ENCODE results near the gene SMYD3.

The SMYD3 gene

DNA sequence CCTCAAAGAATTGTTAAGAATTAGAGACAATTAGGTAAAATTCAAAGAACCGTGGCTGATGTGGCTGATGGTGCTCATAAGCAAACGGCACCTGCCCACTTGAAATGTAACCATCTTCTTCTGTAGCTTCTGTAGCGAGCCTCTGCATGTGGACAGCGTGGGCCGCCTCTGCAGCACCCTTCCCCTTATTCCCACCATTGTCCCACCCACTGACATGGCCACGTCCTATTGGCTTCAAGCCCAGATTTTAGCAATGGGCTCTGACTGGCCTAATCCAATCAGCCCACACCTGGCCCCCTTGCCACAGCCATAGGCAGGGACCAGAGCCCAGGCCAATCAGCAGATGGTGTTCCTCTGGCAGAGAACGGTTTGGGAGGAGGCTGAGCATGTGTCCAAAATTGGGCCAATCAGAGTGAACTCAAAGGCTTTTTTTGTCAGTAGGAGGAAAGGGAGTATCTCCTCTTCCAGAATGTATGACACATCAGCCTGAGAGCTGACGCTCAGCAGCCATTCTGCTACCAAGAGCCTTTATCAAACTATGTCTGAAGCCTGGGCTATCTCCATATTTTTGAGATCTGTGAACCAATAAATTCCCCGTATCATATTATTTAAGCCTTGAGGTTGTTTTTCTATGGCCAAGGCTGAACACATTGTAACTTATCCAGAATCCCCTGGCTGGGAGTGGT, 518.5 kb downstream of the SMYD3 start:
- peak overlapping the region in 1 of 2 experiments; percentile 65 for H3K27ac ChIP-seq (ENCODE audit: insufficient read depth in 1 of 2, low read depth in 1 of 2, low read length in 2 of 2, poor library complexity in 1 of 2, severe bottlenecking in 2 of 2)
- H3K9me3 ChIP-seq (ENCODE audit: control extremely low read depth in 1 of 5, control insufficient read depth in 4 of 5, insufficient read depth in 2 of 5, low read depth in 1 of 5, low read length in 4 of 5) = no peaks in the 10 kb centered on the region
- ChIA-PET POLR2A (no interaction called here), CTCF (no interaction called here)
- H3K4me3 ChIP-seq (ENCODE audit: control insufficient read depth in 1 of 7, extremely low read depth in 1 of 7, insufficient read depth in 4 of 7, low read depth in 2 of 7, low read length in 6 of 7) = no peak overlapping the region
- H3K36me3 ChIP-seq (ENCODE audit: control insufficient read depth in 4 of 4, insufficient read depth in 4 of 4, low read length in 3 of 4) = peaks cover 0 to 2% (median 0%) of the 10 kb centered on the region in 4 experiments
- DNase-seq = no peak
- no peaks in the 10 kb centered on the region for H3K27me3 ChIP-seq (replicated peaks in 2 of 5; ENCODE audit: control insufficient read depth in 4 of 5, insufficient read depth in 5 of 5, low read length in 4 of 5)
- WGBS (ENCODE audit: insufficient coverage) = 93% methylated on average over 6 of the region's 9 CpGs
- peaks cover 0 to 6% (median 0%) of the 10 kb centered on the region in 4 experiments for H3K4me1 ChIP-seq (ENCODE audit: control extremely low read depth in 1 of 4, control insufficient read depth in 4 of 4, insufficient read depth in 4 of 4, low read length in 3 of 4)

DNA sequence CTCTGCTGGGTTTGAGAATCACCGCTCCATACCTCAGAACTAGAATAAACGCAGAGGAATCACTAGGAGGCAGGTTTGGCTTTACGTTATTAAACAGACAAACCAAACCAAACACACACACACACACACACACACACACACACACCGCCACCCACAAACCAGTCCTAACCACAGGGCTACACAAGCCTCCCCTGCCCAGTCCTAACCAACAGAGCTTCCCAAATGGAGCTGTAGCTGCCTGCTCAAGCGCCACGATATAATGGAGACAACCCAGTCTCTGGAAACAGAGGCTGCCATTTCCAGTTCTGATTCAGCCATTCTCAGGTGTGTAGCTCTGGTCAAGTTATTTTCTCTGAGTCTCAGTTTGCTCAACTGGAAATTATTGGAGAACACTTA, 519.1 kb downstream of the SMYD3 start:
- peak overlapping the region in 1 of 2 experiments; percentile 65 for H3K27ac ChIP-seq (ENCODE audit: insufficient read depth in 1 of 2, low read depth in 1 of 2, low read length in 2 of 2, poor library complexity in 1 of 2, severe bottlenecking in 2 of 2)
- DNase-seq = no peak
- ChIA-PET CTCF (no interaction called here), POLR2A (no interaction called here)
- H3K4me3 ChIP-seq (ENCODE audit: control insufficient read depth in 1 of 7, extremely low read depth in 1 of 7, insufficient read depth in 4 of 7, low read depth in 2 of 7, low read length in 6 of 7) = no peak overlapping the region
- H3K36me3 ChIP-seq (ENCODE audit: control insufficient read depth in 4 of 4, insufficient read depth in 4 of 4, low read length in 3 of 4) = peaks cover 0 to 2% (median 0%) of the 10 kb centered on the region in 4 experiments
- no peaks in the 10 kb centered on the region for H3K27me3 ChIP-seq (replicated peaks in 2 of 5; ENCODE audit: control insufficient read depth in 4 of 5, insufficient read depth in 5 of 5, low read length in 4 of 5)
- H3K4me1 ChIP-seq (ENCODE audit: control extremely low read depth in 1 of 4, control insufficient read depth in 4 of 4, insufficient read depth in 4 of 4, low read length in 3 of 4) = peaks cover 0 to 6% (median 0%) of the 10 kb centered on the region in 4 experiments
- no peaks in the 10 kb centered on the region for H3K9me3 ChIP-seq (ENCODE audit: control extremely low read depth in 1 of 5, control insufficient read depth in 4 of 5, insufficient read depth in 2 of 5, low read depth in 1 of 5, low read length in 4 of 5)
- WGBS (ENCODE audit: insufficient coverage) = 96% methylated on average over 2 of the region's 6 CpGs

DNA sequence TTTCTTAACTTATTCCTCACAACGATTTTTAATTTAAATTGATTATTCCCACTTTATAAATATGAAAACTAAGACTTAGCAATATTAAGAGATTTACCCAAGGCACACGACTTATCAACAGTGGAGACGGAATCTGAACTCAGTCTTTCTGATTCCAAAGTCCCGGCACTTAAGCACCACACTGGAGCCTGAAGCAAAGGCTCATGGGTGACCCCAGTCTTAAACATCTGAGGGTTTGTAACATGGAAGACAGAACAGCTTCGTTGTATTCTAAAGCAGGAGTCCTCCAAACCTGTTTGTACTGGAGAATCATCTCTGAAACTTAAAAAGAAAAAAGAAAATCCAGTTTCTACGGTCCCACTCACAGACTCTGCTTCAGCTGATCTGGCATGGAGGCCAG, 519.5 kb downstream of the SMYD3 start:
- no peak overlapping the region for H3K4me3 ChIP-seq (ENCODE audit: control insufficient read depth in 1 of 7, extremely low read depth in 1 of 7, insufficient read depth in 4 of 7, low read depth in 2 of 7, low read length in 6 of 7)
- WGBS (ENCODE audit: insufficient coverage) = 100% methylated on average over 4 of the region's 6 CpGs
- CTCF ChIA-PET = no interaction called here
- no peak for DNase-seq
- no peaks in the 10 kb centered on the region for H3K27me3 ChIP-seq (replicated peaks in 2 of 5; ENCODE audit: control insufficient read depth in 4 of 5, insufficient read depth in 5 of 5, low read length in 4 of 5)
- POLR2A ChIA-PET = no interaction called here
- peaks cover 0 to 2% (median 0%) of the 10 kb centered on the region in 4 experiments for H3K36me3 ChIP-seq (ENCODE audit: control insufficient read depth in 4 of 4, insufficient read depth in 4 of 4, low read length in 3 of 4)
- peaks cover 0 to 6% (median 0%) of the 10 kb centered on the region in 4 experiments for H3K4me1 ChIP-seq (ENCODE audit: control extremely low read depth in 1 of 4, control insufficient read depth in 4 of 4, insufficient read depth in 4 of 4, low read length in 3 of 4)
- H3K9me3 ChIP-seq (ENCODE audit: control extremely low read depth in 1 of 5, control insufficient read depth in 4 of 5, insufficient read depth in 2 of 5, low read depth in 1 of 5, low read length in 4 of 5) = no peaks in the 10 kb centered on the region
- H3K27ac ChIP-seq (ENCODE audit: insufficient read depth in 1 of 2, low read depth in 1 of 2, low read length in 2 of 2, poor library complexity in 1 of 2, severe bottlenecking in 2 of 2) = peak overlapping the region in 1 of 2 experiments; percentile 65

DNA sequence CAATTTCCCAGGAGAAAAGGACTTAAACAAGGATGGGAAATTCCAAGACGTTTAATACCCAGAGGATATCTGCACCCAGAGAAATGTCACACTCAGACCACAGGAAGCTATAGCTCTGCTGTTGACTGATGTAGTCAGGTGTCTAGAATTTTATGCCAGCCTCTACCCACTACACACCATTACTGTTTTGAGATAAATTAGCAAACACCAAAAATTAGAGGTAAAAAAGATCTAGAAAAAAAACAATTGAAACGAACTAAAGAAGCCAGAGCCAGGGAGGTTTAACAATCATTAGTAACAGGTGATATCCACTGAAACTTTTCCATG, 519.9 kb downstream of the SMYD3 start:
- Histone ChIP-seq H3K27ac (ENCODE audit: insufficient read depth in 1 of 2, low read depth in 1 of 2, low read length in 2 of 2, poor library complexity in 1 of 2, severe bottlenecking in 2 of 2) (peak overlapping the region in 1 of 2 experiments; percentile 65), H3K27me3 (replicated peaks in 2 of 5; ENCODE audit: control insufficient read depth in 4 of 5, insufficient read depth in 5 of 5, low read length in 4 of 5) (no peaks in the 10 kb centered on the region), H3K9me3 (ENCODE audit: control extremely low read depth in 1 of 5, control insufficient read depth in 4 of 5, insufficient read depth in 2 of 5, low read depth in 1 of 5, low read length in 4 of 5) (no peaks in the 10 kb centered on the region), H3K4me3 (ENCODE audit: control insufficient read depth in 1 of 7, extremely low read depth in 1 of 7, insufficient read depth in 4 of 7, low read depth in 2 of 7, low read length in 6 of 7) (no peak overlapping the region), H3K36me3 (ENCODE audit: control insufficient read depth in 4 of 4, insufficient read depth in 4 of 4, low read length in 3 of 4) (peaks cover 0 to 2% (median 0%) of the 10 kb centered on the region in 4 experiments), H3K4me1 (ENCODE audit: control extremely low read depth in 1 of 4, control insufficient read depth in 4 of 4, insufficient read depth in 4 of 4, low read length in 3 of 4) (peaks cover 0 to 6% (median 0%) of the 10 kb centered on the region in 4 experiments)
- no peak for DNase-seq
- POLR2A ChIA-PET = no interaction called here
- CTCF ChIA-PET = no interaction called here
- WGBS (ENCODE audit: insufficient coverage) = 83% methylated on average over 1 of the region's 2 CpGs

DNA sequence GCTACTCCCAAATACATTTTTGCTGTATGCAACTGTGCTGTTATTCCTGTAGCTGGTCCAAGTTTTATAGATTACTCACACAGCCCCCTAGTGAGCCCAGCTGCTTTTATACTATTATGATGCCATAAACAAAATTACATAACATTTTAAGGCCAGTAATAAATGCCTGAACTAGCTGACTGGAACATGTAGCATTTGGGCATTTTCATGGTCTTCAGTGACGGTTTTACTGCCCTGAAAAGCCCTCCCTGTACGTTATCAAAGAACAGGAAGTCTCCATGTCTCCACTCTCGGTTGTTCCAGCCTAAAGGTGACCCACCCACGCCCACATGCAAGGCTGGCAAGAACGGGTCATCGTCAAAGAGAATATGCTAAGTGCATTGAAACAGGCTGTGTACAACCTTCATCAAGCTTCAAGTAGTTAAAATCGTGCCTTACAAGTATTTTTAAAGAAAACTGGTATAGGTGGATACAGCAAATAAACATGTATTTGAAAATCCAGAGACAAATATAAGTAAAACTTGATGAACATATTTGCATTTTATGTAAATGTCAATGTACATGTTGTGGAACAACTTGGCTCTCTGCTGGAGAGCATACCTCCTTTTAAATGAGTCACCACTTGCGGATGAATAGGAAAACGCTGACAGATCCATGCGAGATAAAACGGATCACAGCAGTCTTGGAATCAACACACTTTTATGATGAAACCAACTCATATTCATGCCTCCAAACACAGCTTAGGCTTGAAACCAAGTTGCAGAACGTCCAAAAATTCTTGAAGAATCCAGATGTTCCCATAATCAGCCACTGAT, 520.5 kb downstream of the SMYD3 start:
- 94% methylated on average over 9 of the region's 12 CpGs for WGBS (ENCODE audit: insufficient coverage)
- Histone ChIP-seq H3K27me3 (replicated peaks in 2 of 5; ENCODE audit: control insufficient read depth in 4 of 5, insufficient read depth in 5 of 5, low read length in 4 of 5) (no peaks in the 10 kb centered on the region), H3K27ac (ENCODE audit: insufficient read depth in 1 of 2, low read depth in 1 of 2, low read length in 2 of 2, poor library complexity in 1 of 2, severe bottlenecking in 2 of 2) (peak overlapping the region in 1 of 2 experiments; percentile 65), H3K4me3 (ENCODE audit: control insufficient read depth in 1 of 7, extremely low read depth in 1 of 7, insufficient read depth in 4 of 7, low read depth in 2 of 7, low read length in 6 of 7) (no peak overlapping the region), H3K9me3 (ENCODE audit: control extremely low read depth in 1 of 5, control insufficient read depth in 4 of 5, insufficient read depth in 2 of 5, low read depth in 1 of 5, low read length in 4 of 5) (no peaks in the 10 kb centered on the region), H3K4me1 (ENCODE audit: control extremely low read depth in 1 of 4, control insufficient read depth in 4 of 4, insufficient read depth in 4 of 4, low read length in 3 of 4) (peaks cover 0 to 6% (median 0%) of the 10 kb centered on the region in 4 experiments), H3K36me3 (ENCODE audit: control insufficient read depth in 4 of 4, insufficient read depth in 4 of 4, low read length in 3 of 4) (peaks cover 0 to 2% (median 0%) of the 10 kb centered on the region in 4 experiments)
- no peak for DNase-seq
- ChIA-PET POLR2A (no interaction called here), CTCF (no interaction called here)

DNA sequence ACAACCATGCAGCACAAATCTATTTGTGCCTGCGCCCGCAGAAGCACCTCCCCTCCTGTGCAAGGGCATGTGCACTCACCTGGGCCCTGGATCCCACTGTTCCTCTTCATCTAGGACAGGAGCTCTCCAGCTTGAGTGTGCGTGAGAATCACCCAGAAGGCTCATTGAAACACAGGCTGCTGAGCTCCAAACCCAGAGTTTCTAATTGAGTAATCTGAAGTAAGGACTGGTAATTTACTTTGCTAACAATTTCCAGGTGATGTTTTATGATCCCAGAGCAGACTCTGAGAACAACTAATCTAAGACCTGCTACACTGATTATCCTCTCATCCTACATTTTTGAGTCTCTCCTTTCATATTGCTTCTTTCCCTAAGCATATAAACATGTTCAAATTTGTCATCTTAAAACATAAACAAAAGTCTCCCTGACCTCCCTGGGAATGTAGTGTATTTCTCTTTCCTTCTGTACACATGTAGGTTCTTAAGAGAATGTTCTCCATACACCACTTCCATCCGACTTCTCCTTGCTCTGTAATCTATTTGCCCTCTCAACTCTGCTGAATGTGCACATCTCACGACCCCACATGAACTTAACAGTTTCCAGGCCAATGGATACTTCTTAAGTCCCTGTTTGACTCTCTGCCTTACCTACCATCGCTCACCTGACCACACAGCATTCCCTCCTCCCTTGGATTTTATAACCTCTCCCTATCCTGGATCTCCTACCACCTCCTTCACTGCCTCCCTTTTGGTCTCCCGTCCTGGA, 522.5 kb downstream of the SMYD3 start:
- no peak overlapping the region for H3K4me3 ChIP-seq (ENCODE audit: control insufficient read depth in 1 of 7, extremely low read depth in 1 of 7, insufficient read depth in 4 of 7, low read depth in 2 of 7, low read length in 6 of 7)
- H3K27ac ChIP-seq (ENCODE audit: insufficient read depth in 1 of 2, low read depth in 1 of 2, low read length in 2 of 2, poor library complexity in 1 of 2, severe bottlenecking in 2 of 2) = no peak overlapping the region
- DNase-seq = no peak
- H3K36me3 ChIP-seq (ENCODE audit: control insufficient read depth in 4 of 4, insufficient read depth in 4 of 4, low read length in 3 of 4) = peaks cover 0 to 2% (median 0%) of the 10 kb centered on the region in 4 experiments
- WGBS (ENCODE audit: insufficient coverage) = 96% methylated on average over 7 of the region's 7 CpGs
- H3K9me3 ChIP-seq (ENCODE audit: control extremely low read depth in 1 of 5, control insufficient read depth in 4 of 5, insufficient read depth in 2 of 5, low read depth in 1 of 5, low read length in 4 of 5) = no peaks in the 10 kb centered on the region
- H3K4me1 ChIP-seq (ENCODE audit: control extremely low read depth in 1 of 4, control insufficient read depth in 4 of 4, insufficient read depth in 4 of 4, low read length in 3 of 4) = peaks cover 0 to 13% (median 5%) of the 10 kb centered on the region in 4 experiments
- ChIA-PET CTCF (interaction anchor here (0.7 to 1.3 kb wide), 2 partner anchors 96 to 134 kb away, joined by 3 to 4 read pairs; no protein-coding TSS in a partner anchor), POLR2A (no interaction called here)
- H3K27me3 ChIP-seq (replicated peaks in 2 of 5; ENCODE audit: control insufficient read depth in 4 of 5, insufficient read depth in 5 of 5, low read length in 4 of 5) = no peaks in the 10 kb centered on the region

Measured in common myeloid progenitor, CD34-positive (primary cell).